ENCODE results near the gene HMCN2. TPM values are rescaled to one million over a fixed set of nuclear protein-coding genes. Genes with fewer than 3 reads are reported as not detected.

Gene HMCN2
- total and polyA plus RNA-seq, 4 donors = 0.24 to 1.8 (median 0.29) TPM

DNA sequence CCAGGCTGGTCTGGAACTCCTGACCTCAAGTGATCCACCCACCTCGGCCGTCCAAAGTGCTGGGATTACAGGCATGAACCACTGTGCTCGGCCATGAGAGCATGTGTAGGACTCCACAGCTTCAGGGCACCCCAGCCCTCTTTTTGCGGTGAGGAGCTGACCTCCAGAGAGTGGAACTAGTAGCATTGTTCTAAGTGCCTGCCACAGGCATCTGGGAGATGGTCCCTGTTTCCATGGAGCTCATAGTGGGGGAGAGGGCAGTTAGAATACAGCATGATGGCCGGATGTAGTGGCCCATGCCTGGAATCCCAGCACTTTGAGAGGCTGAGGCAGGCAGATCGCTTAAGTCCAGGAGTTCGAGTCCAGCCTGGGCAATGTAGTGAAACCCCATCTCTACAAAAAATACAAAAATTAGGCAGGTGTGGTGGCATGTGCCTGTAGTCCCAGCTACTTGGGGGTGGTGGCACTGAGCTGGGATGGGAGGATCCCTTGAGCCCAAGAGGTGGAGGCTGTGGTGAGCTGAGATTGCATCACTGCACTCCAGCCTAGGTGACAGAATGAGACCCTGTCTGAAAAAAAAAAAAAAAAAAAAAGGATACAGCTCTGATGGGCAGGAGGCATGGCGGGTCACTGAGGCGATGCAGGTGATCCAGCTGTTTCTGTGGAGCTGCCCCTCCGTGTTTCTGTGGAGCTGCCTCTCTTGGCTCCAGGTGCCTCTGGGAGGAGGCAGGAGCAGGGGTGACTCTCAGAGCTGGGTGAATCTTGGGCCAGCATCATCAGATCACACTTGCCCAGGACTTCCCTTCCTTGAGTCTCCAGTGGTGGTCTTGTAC lies 183.4 kb downstream of the HMCN2 start (continued):
- TF ChIP-seq, protein P1, sequence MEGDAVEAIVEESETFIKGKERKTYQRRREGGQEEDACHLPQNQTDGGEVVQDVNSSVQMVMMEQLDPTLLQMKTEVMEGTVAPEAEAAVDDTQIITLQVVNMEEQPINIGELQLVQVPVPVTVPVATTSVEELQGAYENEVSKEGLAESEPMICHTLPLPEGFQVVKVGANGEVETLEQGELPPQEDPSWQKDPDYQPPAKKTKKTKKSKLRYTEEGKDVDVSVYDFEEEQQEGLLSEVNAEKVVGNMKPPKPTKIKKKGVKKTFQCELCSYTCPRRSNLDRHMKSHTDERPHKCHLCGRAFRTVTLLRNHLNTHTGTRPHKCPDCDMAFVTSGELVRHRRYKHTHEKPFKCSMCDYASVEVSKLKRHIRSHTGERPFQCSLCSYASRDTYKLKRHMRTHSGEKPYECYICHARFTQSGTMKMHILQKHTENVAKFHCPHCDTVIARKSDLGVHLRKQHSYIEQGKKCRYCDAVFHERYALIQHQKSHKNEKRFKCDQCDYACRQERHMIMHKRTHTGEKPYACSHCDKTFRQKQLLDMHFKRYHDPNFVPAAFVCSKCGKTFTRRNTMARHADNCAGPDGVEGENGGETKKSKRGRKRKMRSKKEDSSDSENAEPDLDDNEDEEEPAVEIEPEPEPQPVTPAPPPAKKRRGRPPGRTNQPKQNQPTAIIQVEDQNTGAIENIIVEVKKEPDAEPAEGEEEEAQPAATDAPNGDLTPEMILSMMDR (IDR thresholded peaks at IDR 0.05; ENCODE audit: low read depth, low read length, missing input control) = no peak
- TF ChIP-seq GABPA (IDR thresholded peaks at IDR 0.05 in 1 of 2, conservative IDR thresholded peaks at IDR 0.05 in 1 of 2) = no peak
- TF ChIP-seq TAF1 (conservative IDR thresholded peaks at IDR 0.05) = no peak
- TF ChIP-seq HNF4G (IDR thresholded peaks at IDR 0.05) = no peak
- TF ChIP-seq, protein P2, sequence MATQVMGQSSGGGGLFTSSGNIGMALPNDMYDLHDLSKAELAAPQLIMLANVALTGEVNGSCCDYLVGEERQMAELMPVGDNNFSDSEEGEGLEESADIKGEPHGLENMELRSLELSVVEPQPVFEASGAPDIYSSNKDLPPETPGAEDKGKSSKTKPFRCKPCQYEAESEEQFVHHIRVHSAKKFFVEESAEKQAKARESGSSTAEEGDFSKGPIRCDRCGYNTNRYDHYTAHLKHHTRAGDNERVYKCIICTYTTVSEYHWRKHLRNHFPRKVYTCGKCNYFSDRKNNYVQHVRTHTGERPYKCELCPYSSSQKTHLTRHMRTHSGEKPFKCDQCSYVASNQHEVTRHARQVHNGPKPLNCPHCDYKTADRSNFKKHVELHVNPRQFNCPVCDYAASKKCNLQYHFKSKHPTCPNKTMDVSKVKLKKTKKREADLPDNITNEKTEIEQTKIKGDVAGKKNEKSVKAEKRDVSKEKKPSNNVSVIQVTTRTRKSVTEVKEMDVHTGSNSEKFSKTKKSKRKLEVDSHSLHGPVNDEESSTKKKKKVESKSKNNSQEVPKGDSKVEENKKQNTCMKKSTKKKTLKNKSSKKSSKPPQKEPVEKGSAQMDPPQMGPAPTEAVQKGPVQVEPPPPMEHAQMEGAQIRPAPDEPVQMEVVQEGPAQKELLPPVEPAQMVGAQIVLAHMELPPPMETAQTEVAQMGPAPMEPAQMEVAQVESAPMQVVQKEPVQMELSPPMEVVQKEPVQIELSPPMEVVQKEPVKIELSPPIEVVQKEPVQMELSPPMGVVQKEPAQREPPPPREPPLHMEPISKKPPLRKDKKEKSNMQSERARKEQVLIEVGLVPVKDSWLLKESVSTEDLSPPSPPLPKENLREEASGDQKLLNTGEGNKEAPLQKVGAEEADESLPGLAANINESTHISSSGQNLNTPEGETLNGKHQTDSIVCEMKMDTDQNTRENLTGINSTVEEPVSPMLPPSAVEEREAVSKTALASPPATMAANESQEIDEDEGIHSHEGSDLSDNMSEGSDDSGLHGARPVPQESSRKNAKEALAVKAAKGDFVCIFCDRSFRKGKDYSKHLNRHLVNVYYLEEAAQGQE (IDR thresholded peaks at IDR 0.05) = no peak

DNA sequence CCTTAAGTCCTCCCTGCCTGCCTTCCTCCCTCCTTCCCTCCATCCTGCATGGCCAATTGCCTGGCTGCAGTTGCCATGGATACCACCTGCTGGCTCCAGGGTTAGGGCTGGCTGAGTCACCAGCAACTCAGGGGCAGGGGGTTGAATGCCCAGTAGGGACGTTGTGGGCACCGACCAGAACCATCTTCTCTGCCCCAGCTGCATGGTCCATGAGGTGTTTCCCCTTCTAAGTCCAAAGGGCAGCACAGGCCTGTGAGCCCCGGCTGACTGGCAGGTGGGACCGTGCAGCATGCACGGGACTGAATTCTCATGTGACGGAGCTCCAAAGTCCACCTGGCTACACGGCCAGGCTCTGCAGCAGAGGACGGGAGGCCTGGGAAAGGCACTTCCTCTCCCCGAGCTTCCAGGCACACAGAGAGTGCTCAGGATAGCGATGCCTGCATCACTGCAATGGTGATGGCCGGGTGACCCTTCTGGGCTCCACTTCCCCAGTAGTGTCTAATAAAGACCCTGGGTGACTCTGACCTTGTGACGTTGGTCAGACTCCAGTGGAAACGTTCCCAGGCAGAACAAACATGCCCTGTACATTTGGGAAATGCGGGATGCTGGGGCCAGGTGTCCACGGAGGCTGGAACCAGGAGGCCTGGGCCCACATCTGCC lies 184.9 kb downstream of the HMCN2 start:
- H3K4me1 ChIP-seq (ENCODE audit: control insufficient read depth in 4 of 4, insufficient read depth in 4 of 4, low read length in 3 of 4) = peaks cover 32 to 84% (median 67%) of the 10 kb centered on the region in 4 donors
- H3K27me3 ChIP-seq (ENCODE audit: control insufficient read depth in 4 of 4, insufficient read depth in 4 of 4, low read length in 3 of 4) = no peaks in the 10 kb centered on the region
- 25% methylated on average over 15 of the region's 15 CpGs for whole genome bisulfite sequencing
- H3K36me3 ChIP-seq (ENCODE audit: control insufficient read depth in 4 of 4, insufficient read depth in 3 of 4, low read depth in 1 of 4, low read length in 3 of 4) = peaks cover 0 to 11% (median 7%) of the 10 kb centered on the region in 4 donors
- H3K27ac ChIP-seq (ENCODE audit: low read depth in 1 of 2, low read length in 2 of 2) = peak overlapping the region; percentile 53 to 72
- H3K9me3 ChIP-seq (ENCODE audit: control insufficient read depth in 4 of 4, low read length in 3 of 4) = no peaks in the 10 kb centered on the region
- no peak overlapping the region for H3K9ac ChIP-seq (ENCODE audit: low read depth in 1 of 2, low read length in 2 of 2)
- peak in 1 of 2 donors; percentile 51 for TF ChIP-seq GABPA (IDR thresholded peaks at IDR 0.05 in 1 of 2, conservative IDR thresholded peaks at IDR 0.05 in 1 of 2)
- TF ChIP-seq RAD21 (IDR thresholded peaks at IDR 0.05) = no peak
- TF ChIP-seq, protein P3, sequence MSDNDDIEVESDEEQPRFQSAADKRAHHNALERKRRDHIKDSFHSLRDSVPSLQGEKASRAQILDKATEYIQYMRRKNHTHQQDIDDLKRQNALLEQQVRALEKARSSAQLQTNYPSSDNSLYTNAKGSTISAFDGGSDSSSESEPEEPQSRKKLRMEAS (IDR thresholded peaks at IDR 0.05) = peak; percentile 85
- peak; percentile 89 for TF ChIP-seq SP1 (IDR thresholded peaks at IDR 0.05)
- TF ChIP-seq, protein P4, sequence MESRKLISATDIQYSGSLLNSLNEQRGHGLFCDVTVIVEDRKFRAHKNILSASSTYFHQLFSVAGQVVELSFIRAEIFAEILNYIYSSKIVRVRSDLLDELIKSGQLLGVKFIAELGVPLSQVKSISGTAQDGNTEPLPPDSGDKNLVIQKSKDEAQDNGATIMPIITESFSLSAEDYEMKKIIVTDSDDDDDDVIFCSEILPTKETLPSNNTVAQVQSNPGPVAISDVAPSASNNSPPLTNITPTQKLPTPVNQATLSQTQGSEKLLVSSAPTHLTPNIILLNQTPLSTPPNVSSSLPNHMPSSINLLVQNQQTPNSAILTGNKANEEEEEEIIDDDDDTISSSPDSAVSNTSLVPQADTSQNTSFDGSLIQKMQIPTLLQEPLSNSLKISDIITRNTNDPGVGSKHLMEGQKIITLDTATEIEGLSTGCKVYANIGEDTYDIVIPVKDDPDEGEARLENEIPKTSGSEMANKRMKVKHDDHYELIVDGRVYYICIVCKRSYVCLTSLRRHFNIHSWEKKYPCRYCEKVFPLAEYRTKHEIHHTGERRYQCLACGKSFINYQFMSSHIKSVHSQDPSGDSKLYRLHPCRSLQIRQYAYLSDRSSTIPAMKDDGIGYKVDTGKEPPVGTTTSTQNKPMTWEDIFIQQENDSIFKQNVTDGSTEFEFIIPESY (IDR thresholded peaks at IDR 0.05) = peak; percentile 85
- TF ChIP-seq, protein P5, sequence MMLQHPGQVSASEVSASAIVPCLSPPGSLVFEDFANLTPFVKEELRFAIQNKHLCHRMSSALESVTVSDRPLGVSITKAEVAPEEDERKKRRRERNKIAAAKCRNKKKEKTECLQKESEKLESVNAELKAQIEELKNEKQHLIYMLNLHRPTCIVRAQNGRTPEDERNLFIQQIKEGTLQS (IDR thresholded peaks at IDR 0.05) = peak; percentile 38
- peak; percentile 95 for TF ChIP-seq HNF4G (IDR thresholded peaks at IDR 0.05)
- TF ChIP-seq, protein P2 (IDR thresholded peaks at IDR 0.05) = peak; percentile 77
- no peak for TF ChIP-seq TAF1 (conservative IDR thresholded peaks at IDR 0.05)
- peak; percentile 36 for TF ChIP-seq FOXA1 (IDR thresholded peaks at IDR 0.05)
- peak; percentile 77 for TF ChIP-seq YY1 (IDR thresholded peaks at IDR 0.05)
- TF ChIP-seq FOXA2 (IDR thresholded peaks at IDR 0.05) = no peak
- peak; percentile 42 to 66 for TF ChIP-seq EGR1 (IDR thresholded peaks at IDR 0.05; ENCODE audit: low read depth in 2 of 2)
- peak; percentile 75 to 78 for TF ChIP-seq JUND (IDR thresholded peaks at IDR 0.05)
- TF ChIP-seq, protein P1 (IDR thresholded peaks at IDR 0.05; ENCODE audit: low read depth, low read length, missing input control) = no peak
- TF ChIP-seq NR2F2 (IDR thresholded peaks at IDR 0.05) = peak; percentile 76
- TF ChIP-seq RXRA (IDR thresholded peaks at IDR 0.05) = peak; percentile 83 to 91
- peak; percentile 95 for TF ChIP-seq HNF4A (conservative IDR thresholded peaks at IDR 0.05)
- H3K4me3 ChIP-seq (ENCODE audit: low read depth in 1 of 3, low read length in 3 of 3) = no peak overlapping the region
- peak; percentile 63 for DNase-seq (ENCODE audit: low spot score)

Measured in liver (tissue), 9 donors.